ENCODE measurements around the gene HIPK4. TPM values are rescaled to one million over a fixed set of nuclear protein-coding genes. Genes with fewer than 3 reads are reported as not detected.

The HIPK4 gene
- total RNA-seq, 2 donors from 2014 or later, result not detected

DNA sequence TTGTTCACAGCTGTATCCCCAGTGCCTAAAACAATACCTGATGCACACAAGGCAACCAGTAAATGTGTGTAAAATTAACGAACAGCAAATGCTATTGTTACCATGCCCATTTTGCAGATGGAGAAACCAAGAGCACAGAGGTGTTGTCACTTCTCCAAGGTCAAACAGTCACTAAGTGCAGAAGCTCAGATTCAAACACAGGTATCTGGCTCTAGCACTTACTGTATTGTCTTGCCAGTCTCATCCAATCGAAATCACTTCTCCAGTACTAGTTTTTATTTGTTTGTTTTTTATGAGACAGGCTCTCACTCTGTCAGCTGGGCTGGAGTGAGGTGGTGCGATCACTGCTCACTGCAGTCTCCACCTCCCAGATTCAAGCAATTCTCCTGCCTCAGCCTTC, 27.8 kb downstream of the HIPK4 start:
- no peaks in the 10 kb centered on the region for H3K4me1 ChIP-seq
- no peak overlapping the region for H3K27ac ChIP-seq
- intact Hi-C loops (cut with DNase I), result no loop called here
- no peak overlapping the region for H3K4me3 ChIP-seq
- WGBS, 2 donors, result 81 to 83% methylated on average over 3 of the region's 3 CpGs
- no peaks in the 10 kb centered on the region for H3K9me3 ChIP-seq
- H3K27me3 ChIP-seq, result no peaks in the 10 kb centered on the region
- TF ChIP-seq, protein P1, sequence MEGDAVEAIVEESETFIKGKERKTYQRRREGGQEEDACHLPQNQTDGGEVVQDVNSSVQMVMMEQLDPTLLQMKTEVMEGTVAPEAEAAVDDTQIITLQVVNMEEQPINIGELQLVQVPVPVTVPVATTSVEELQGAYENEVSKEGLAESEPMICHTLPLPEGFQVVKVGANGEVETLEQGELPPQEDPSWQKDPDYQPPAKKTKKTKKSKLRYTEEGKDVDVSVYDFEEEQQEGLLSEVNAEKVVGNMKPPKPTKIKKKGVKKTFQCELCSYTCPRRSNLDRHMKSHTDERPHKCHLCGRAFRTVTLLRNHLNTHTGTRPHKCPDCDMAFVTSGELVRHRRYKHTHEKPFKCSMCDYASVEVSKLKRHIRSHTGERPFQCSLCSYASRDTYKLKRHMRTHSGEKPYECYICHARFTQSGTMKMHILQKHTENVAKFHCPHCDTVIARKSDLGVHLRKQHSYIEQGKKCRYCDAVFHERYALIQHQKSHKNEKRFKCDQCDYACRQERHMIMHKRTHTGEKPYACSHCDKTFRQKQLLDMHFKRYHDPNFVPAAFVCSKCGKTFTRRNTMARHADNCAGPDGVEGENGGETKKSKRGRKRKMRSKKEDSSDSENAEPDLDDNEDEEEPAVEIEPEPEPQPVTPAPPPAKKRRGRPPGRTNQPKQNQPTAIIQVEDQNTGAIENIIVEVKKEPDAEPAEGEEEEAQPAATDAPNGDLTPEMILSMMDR (IDR thresholded peaks at IDR 0.05), result no peak
- TF ChIP-seq POLR2A (IDR thresholded peaks at IDR 0.05), result no peak
- no peak for ATAC-seq
- DNase-seq, result no peak
- peaks cover 0 to 3% of the 10 kb centered on the region in 2 donors for H3K36me3 ChIP-seq (replicated peaks in 1 of 2; ENCODE audit: insufficient read depth in 1 of 2, low read depth in 2 of 2)

DNA sequence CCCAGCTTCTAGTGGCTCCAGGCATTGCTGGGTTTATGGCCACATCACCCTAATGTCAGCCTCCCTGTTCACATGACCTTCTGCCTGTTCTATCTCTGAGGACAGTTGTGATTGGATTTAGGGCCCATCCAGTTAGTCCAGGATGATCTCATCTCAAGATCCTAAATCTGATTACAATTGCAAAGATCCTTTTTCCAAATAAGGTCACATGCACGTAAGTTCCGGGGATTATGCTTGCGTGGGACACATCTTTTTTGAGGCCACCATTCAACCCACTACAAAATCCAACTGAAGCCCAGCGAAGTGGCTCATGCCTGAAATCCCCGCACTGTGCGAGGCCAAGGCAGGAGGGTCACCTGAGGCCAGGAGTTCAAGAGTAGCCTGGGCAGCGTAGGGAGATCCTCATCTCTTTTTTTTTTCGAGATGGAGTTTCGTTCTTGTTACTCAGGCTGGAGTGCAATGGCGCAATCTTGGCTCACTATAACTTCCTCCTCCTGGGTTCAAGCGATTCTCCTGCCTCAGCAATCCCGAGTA, 29.2 kb downstream of the HIPK4 start:
- WGBS, 2 donors, result 73 to 90% methylated on average over 12 of the region's 12 CpGs
- peak overlapping the region in 1 of 4 donors; percentile 30 for H3K27ac ChIP-seq
- intact Hi-C loops (cut with DNase I), result no loop called here
- H3K27me3 ChIP-seq, result no peaks in the 10 kb centered on the region
- no peaks in the 10 kb centered on the region for H3K36me3 ChIP-seq (replicated peaks in 1 of 2; ENCODE audit: insufficient read depth in 1 of 2, low read depth in 2 of 2)
- ATAC-seq (no peak), DNase-seq (peak in 1 of 4 donors; percentile 63)
- TF ChIP-seq, protein P1 (IDR thresholded peaks at IDR 0.05), result no peak
- no peak for TF ChIP-seq POLR2A (IDR thresholded peaks at IDR 0.05)
- no peaks in the 10 kb centered on the region for H3K4me1 ChIP-seq
- no peak overlapping the region for H3K4me3 ChIP-seq
- no peaks in the 10 kb centered on the region for H3K9me3 ChIP-seq

DNA sequence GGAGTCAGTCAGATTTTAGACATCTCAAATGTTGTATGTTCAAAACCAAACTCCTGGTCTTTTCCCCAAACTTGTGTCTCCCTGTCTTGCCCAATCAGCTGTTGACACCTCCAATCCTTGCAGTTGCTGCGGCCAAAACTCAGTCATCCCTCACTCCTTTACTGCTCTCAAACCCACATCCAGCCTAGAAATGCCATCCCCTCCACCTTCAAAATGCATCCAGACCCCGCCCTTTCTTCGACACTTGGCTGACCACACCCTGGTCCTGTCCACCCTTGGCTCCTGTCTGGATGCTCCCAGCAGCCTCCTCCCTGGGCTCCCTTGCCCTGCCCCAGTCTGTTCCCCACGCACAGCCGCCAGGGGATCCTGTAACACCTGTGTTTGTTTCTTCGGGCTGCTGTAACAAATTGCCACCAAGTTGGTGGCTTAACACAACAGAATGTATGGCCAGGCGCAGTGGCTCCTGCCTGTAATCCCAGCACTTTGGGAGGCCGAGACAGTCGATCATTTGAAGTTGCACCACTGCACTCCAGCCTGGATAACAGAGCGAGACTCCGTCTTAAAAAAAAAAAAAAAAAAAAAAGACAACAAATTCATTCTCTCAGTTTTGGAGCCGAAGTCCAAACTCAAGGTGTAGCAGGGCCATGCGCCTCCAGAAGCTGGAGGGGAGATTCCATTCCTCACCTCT, 29.8 kb downstream of the HIPK4 start:
- ATAC-seq (no peak), DNase-seq (no peak)
- H3K4me3 ChIP-seq, result no peak overlapping the region
- WGBS, 2 donors, result 84 to 92% methylated on average over 13 of the region's 13 CpGs
- intact Hi-C loops (cut with DNase I), result no loop called here
- H3K4me1 ChIP-seq, result no peaks in the 10 kb centered on the region
- H3K36me3 ChIP-seq (replicated peaks in 1 of 2; ENCODE audit: insufficient read depth in 1 of 2, low read depth in 2 of 2), result no peaks in the 10 kb centered on the region
- H3K9me3 ChIP-seq, result no peaks in the 10 kb centered on the region
- peak overlapping the region in 1 of 4 donors; percentile 30 for H3K27ac ChIP-seq
- H3K27me3 ChIP-seq, result no peaks in the 10 kb centered on the region
- TF ChIP-seq POLR2A (IDR thresholded peaks at IDR 0.05), result no peak
- TF ChIP-seq, protein P1 (IDR thresholded peaks at IDR 0.05), result no peak

DNA sequence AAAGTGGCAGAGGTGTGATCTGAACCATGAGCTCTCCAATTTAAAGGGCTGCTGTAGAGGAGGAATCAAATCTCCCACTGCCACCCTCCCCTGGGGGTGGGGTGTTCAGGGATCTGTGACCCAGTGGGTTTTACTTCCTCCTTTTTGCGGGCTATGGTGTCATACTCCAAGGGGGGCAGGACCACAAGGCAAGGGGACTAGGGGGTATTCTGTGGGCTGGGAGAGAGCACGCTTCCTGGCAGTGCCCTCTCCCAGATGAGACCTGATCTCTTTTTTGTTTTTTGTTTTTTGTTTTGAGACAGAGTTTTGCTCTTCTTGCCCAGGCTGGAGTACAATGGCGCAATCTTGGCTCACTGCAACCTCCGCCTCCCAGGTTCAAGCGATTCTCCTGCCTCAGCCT, 31.2 kb downstream of the HIPK4 start:
- intact Hi-C loops (cut with DNase I), result no loop called here
- Histone ChIP-seq H3K36me3 (replicated peaks in 1 of 2; ENCODE audit: insufficient read depth in 1 of 2, low read depth in 2 of 2) (no peaks in the 10 kb centered on the region), H3K27me3 (no peaks in the 10 kb centered on the region), H3K9me3 (no peaks in the 10 kb centered on the region), H3K4me3 (no peak overlapping the region), H3K27ac (no peak overlapping the region), H3K4me1 (no peaks in the 10 kb centered on the region)
- peak in 1 of 4 donors; percentile 52 for DNase-seq
- ATAC-seq, result no peak
- TF ChIP-seq, protein P1 (IDR thresholded peaks at IDR 0.05), result no peak
- no peak for TF ChIP-seq POLR2A (IDR thresholded peaks at IDR 0.05)
- WGBS, 2 donors, result 68 to 89% methylated on average over 5 of the region's 5 CpGs

DNA sequence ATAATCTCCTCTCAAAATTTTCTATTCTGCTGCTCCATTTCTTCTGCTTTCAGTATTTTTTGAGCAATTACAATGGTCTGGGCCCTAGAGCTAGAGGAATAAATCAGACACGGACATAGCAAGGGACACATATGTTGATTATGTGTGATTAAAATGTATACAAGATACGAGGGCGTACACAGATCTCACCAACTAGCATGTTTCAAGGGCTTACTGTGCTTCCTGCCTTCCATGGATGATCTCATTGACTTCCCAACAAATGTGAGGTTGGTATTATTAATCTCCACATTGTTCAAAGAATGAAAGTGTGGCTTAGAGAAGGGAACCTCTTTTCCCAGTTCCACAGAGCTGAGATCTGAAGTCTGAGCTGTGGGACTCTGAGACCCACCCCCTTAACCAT, 32.3 kb downstream of the HIPK4 start:
- no peak overlapping the region for H3K4me3 ChIP-seq
- H3K4me1 ChIP-seq, result no peaks in the 10 kb centered on the region
- intact Hi-C loops (cut with DNase I), result no loop called here
- TF ChIP-seq POLR2A (IDR thresholded peaks at IDR 0.05), result no peak
- TF ChIP-seq, protein P1 (IDR thresholded peaks at IDR 0.05), result no peak
- no peak for DNase-seq
- 72 to 77% methylated on average over 3 of the region's 3 CpGs for WGBS, 2 donors
- no peaks in the 10 kb centered on the region for H3K9me3 ChIP-seq
- no peaks in the 10 kb centered on the region for H3K27me3 ChIP-seq
- no peak overlapping the region for H3K27ac ChIP-seq
- H3K36me3 ChIP-seq (replicated peaks in 1 of 2; ENCODE audit: insufficient read depth in 1 of 2, low read depth in 2 of 2), result no peaks in the 10 kb centered on the region
- ATAC-seq, result no peak
